IMR-90 (cell line): Measurements from ENCODE around the gene STX18. TPM values are rescaled to one million over a fixed set of nuclear protein-coding genes. Genes with fewer than 3 reads are reported as not detected.

Source experiments
- ATAC-seq: fragments of 200-7000 bp; cut with Tn5 transposase; 2 replicates; pipeline ENCODE4 v1.9.1; 2020; ENCODE audit warnings: low read depth, mild to moderate bottlenecking, moderate library complexity
- BruUV-seq: library from RNA; stranded (reverse); fragments of 400-500 nt; replicated peaks from 2 replicates; lab custom pipeline; 2021; lab: Mats Ljungman, UMichigan
- CTCF ChIA-PET: fragments of 300-600 bp; formaldehyde crosslinking; extraction: SDS; loops from one replicate; lab custom pipeline; 2021; ENCODE audit warnings: antibody characterized with exemption; lab: Yijun Ruan, JAX
- POLR2A ChIA-PET: fragments of 300-600 bp; sonication (Branson Sonifier 250); formaldehyde crosslinking; loops from one replicate; lab custom pipeline; 2022; ENCODE audit warnings: antibody characterized with exemption; ENCODE audit not compliant: unreplicated experiment; lab: Charles Lee
- DNase-seq: peaks from one replicate; pipeline ENCODE4 v3.0.0; 2013
- H2AFZ ChIP-seq: replicated peaks from 2 replicates; pipeline ENCODE3; 2013; ENCODE audit warnings: low read length, mild to moderate bottlenecking; ENCODE audit not compliant: poor library complexity
- H2AK5ac ChIP-seq: 2 replicates; pipeline ENCODE4 v1.6.1; 2013; ENCODE audit warnings: low read depth, low read length, inconsistent platforms
- H2AK9ac ChIP-seq: replicated peaks from 2 replicates; pipeline ENCODE3; 2013; ENCODE audit warnings: mild to moderate bottlenecking, low read depth, low read length, moderate library complexity; ENCODE audit not compliant: poor library complexity
- H2BK120ac ChIP-seq: 2 replicates; pipeline ENCODE4 v1.6.1; 2013; ENCODE audit warnings: low read depth, low read length, inconsistent platforms
- H2BK15ac ChIP-seq: 3 replicates; pipeline ENCODE4 v1.6.1; 2013; ENCODE audit warnings: low read depth, low read length, inconsistent platforms
- H2BK20ac ChIP-seq: 2 replicates; pipeline ENCODE4 v1.6.1; 2013; ENCODE audit warnings: low read depth, mild to moderate bottlenecking, inconsistent platforms, low read length, moderate library complexity
- H2BK5ac ChIP-seq: 2 replicates; pipeline ENCODE4 v1.6.1; 2013; ENCODE audit warnings: mild to moderate bottlenecking, low read depth, low read length, inconsistent platforms; ENCODE audit not compliant: poor library complexity, severe bottlenecking
- H3K14ac ChIP-seq: replicated peaks from 2 replicates; pipeline ENCODE4 v1.6.1; 2013; ENCODE audit warnings: low read depth, low read length, inconsistent platforms
- H3K18ac ChIP-seq: 2 replicates; pipeline ENCODE4 v1.6.1; 2013; ENCODE audit warnings: low read depth, low read length, control low read depth
- H3K23ac ChIP-seq: 2 replicates; pipeline ENCODE4 v1.6.1; 2013; ENCODE audit warnings: low read depth, low read length, inconsistent platforms
- H3K27ac ChIP-seq: 2 replicates; pipeline ENCODE4 v1.5.1; 2013; ENCODE audit warnings: mild to moderate bottlenecking, control low read depth, low read length; ENCODE audit not compliant: insufficient read depth
- H3K27me3 ChIP-seq: 2 replicates; pipeline ENCODE4 v1.6.1; 2013; ENCODE audit warnings: low read length; ENCODE audit not compliant: control insufficient read depth, insufficient read depth
- H3K36me3 ChIP-seq: 2 replicates; pipeline ENCODE4 v1.6.1; 2013; ENCODE audit warnings: low read length, mixed read lengths; ENCODE audit not compliant: control insufficient read depth, insufficient read depth
- H3K4ac ChIP-seq: 2 replicates; pipeline ENCODE4 v1.6.1; 2013; ENCODE audit warnings: low read depth, low read length, inconsistent platforms
- H3K4me1 ChIP-seq: 2 replicates; pipeline ENCODE4 v1.6.1; 2013; ENCODE audit warnings: low read length, mixed read lengths; ENCODE audit not compliant: control insufficient read depth, insufficient read depth
- H3K4me2 ChIP-seq: 2 replicates; pipeline ENCODE4 v1.6.1; 2013; ENCODE audit warnings: low read depth, mild to moderate bottlenecking, control low read depth, low read length, moderate library complexity
- H3K4me3 ChIP-seq: 2 replicates; pipeline ENCODE4 v1.5.1; 2013; ENCODE audit warnings: low read depth, mild to moderate bottlenecking, control low read depth, low read length, moderate library complexity; ENCODE audit not compliant: insufficient read depth
- H3K56ac ChIP-seq: 2 replicates; pipeline ENCODE4 v1.6.1; 2013; ENCODE audit warnings: low read length, inconsistent platforms; ENCODE audit not compliant: insufficient read depth; ENCODE audit errors: extremely low read depth
- H3K79me1 ChIP-seq, 2 experiments: 2 replicates each; pipeline ENCODE4 v1.6.1; 2013; ENCODE audit warnings: low read length in 2 of 2, inconsistent platforms in 1 of 2, low read depth in 1 of 2
- H3K9ac ChIP-seq: 2 replicates; pipeline ENCODE4 v1.6.1; 2013; ENCODE audit warnings: low read depth, low read length, control low read depth
- H3K9me1 ChIP-seq: 2 replicates; pipeline ENCODE4 v1.6.1; 2013; ENCODE audit warnings: low read length, inconsistent platforms; ENCODE audit not compliant: insufficient read depth
- H3K9me3 ChIP-seq: 2 replicates; pipeline ENCODE4 v1.6.1; 2013; ENCODE audit warnings: low read length; ENCODE audit not compliant: control insufficient read depth, insufficient read depth
- H4K20me1 ChIP-seq: 2 replicates; pipeline ENCODE4 v1.6.1; 2013; ENCODE audit warnings: low read length, inconsistent platforms; ENCODE audit not compliant: insufficient read depth
- H4K5ac ChIP-seq: 2 replicates; pipeline ENCODE4 v1.6.1; 2013; ENCODE audit warnings: mild to moderate bottlenecking, low read depth, low read length, control low read depth
- H4K8ac ChIP-seq, 2 experiments: 2 replicates each; pipeline ENCODE4 v1.6.1; 2013; ENCODE audit warnings: low read depth in 2 of 2, low read length in 2 of 2, control low read depth in 1 of 2, inconsistent platforms in 1 of 2
- H4K91ac ChIP-seq: 2 replicates; pipeline ENCODE4 v1.6.1; 2013; ENCODE audit warnings: low read depth, low read length, inconsistent platforms; ENCODE audit not compliant: insufficient read depth
- BHLHE40 ChIP-seq: fragments of 150-350 bp; IDR thresholded peaks from 2 replicates; pipeline ENCODE4 v1.6.1; 2016; ENCODE audit warnings: mild to moderate bottlenecking, low read depth, low read length
- CEBPB ChIP-seq: IDR thresholded peaks from 2 replicates; pipeline ENCODE4 v1.6.1; 2012; ENCODE audit warnings: low read depth, low read length, improper control_type of control experiment
- CHD1 ChIP-seq: IDR thresholded peaks from 2 replicates; pipeline ENCODE4 v1.6.1; 2012; ENCODE audit warnings: low read depth, low read length, improper control_type of control experiment
- FOS ChIP-seq: fragments of 150-350 bp; IDR thresholded peaks from 2 replicates; pipeline ENCODE4 v1.6.1; 2016; ENCODE audit warnings: low read depth, low read length
- MAFK ChIP-seq: IDR thresholded peaks from 2 replicates; pipeline ENCODE4 v1.6.1; 2012; ENCODE audit warnings: low read depth, low read length, improper control_type of control experiment
- MXI1 ChIP-seq: IDR thresholded peaks from 2 replicates; pipeline ENCODE4 v1.6.1; 2012; ENCODE audit warnings: low read depth, mild to moderate bottlenecking, low read length, moderate library complexity, borderline replicate concordance
- NFE2L2 ChIP-seq: fragments of 150-350 bp; IDR thresholded peaks from 2 replicates; pipeline ENCODE4 v1.6.1; 2016; ENCODE audit warnings: low read depth, mild to moderate bottlenecking, low read length
- RCOR1 ChIP-seq: IDR thresholded peaks from 2 replicates; pipeline ENCODE4 v1.6.1; 2012; ENCODE audit warnings: mild to moderate bottlenecking, low read length, improper control_type of control experiment; ENCODE audit not compliant: insufficient replicate concordance
- RFX5 ChIP-seq: IDR thresholded peaks from 2 replicates; pipeline ENCODE4 v1.8.0; 2012; ENCODE audit warnings: low read depth, mild to moderate bottlenecking, low read length, moderate library complexity
- SMC3 ChIP-seq: fragments of 150-350 bp; IDR thresholded peaks from 2 replicates; pipeline ENCODE4 v1.6.1; 2016; ENCODE audit warnings: low read depth, mild to moderate bottlenecking, antibody characterized with exemption, low read length, moderate library complexity
- WGBS, 2 experiments: methylation state at CpG; one replicate each; pipeline versions ENCODE4 v1.1.5 to v1.1.7; 2013; ENCODE audit warnings: missing lambda C conversion rate in 2 of 2; ENCODE audit not compliant: insufficient read length in 1 of 2; ENCODE audit errors: extremely low coverage in 2 of 2; 5-methylcytosine and 5-hydroxymethylcytosine counted together
- dilution Hi-C: fragments of 300-500 bp; cut with HindIII; formaldehyde crosslinking; loops from one replicate; pipeline ENCODE4 v1.14.3; 2018; ENCODE audit warnings: low sequenced_read_pairs; ENCODE audit not compliant: unreplicated experiment
- in situ Hi-C: fragments of 300-500 bp; cut with MboI; formaldehyde crosslinking; loops from 3 replicates; pipeline ENCODE4 v1.14.3; 2019; ENCODE audit warnings: low sequenced_read_pairs, inconsistent platforms, mixed read lengths
- intact Hi-C: fragments of 100-400 bp; cut with micrococcal nuclease; formaldehyde crosslinking; loops from 2 replicates; pipeline ENCODE4 v1.10.0; 2022
- polyA plus RNA-seq, 3 experiments: library from polyadenylated mRNA; depleted of rRNA; stranded (reverse); fragments of >200 nt; gene quantifications; 2 replicates each; pipeline ENCODE4 v1.2.3, GENCODE V29; 2012; ENCODE audit warnings: low replicate concordance in 1 of 3
- total RNA-seq: library from RNA; depleted of rRNA; stranded (reverse); fragments of >200 nt; gene quantifications from 2 replicates; pipeline ENCODE4 v1.2.3, GENCODE V29; 2012
- TF ChIP-seq, protein P1 (sequence below): fragments of 150-350 bp; IDR thresholded peaks from 2 replicates; pipeline ENCODE4 v1.6.1; 2017; ENCODE audit warnings: mild to moderate bottlenecking, antibody characterized with exemption, low read length, low read depth
- TF ChIP-seq, protein P2 (sequence below): conservative IDR thresholded peaks from 2 replicates; pipeline ENCODE4 v1.5.1; 2012; ENCODE audit warnings: mild to moderate bottlenecking, low read depth, low read length, improper control_type of control experiment

Gene STX18
- total and polyA plus RNA-seq, 2 of the 4 experiments (the other 2 are of a cell fraction): 20.1 to 23.4 TPM

DNA sequence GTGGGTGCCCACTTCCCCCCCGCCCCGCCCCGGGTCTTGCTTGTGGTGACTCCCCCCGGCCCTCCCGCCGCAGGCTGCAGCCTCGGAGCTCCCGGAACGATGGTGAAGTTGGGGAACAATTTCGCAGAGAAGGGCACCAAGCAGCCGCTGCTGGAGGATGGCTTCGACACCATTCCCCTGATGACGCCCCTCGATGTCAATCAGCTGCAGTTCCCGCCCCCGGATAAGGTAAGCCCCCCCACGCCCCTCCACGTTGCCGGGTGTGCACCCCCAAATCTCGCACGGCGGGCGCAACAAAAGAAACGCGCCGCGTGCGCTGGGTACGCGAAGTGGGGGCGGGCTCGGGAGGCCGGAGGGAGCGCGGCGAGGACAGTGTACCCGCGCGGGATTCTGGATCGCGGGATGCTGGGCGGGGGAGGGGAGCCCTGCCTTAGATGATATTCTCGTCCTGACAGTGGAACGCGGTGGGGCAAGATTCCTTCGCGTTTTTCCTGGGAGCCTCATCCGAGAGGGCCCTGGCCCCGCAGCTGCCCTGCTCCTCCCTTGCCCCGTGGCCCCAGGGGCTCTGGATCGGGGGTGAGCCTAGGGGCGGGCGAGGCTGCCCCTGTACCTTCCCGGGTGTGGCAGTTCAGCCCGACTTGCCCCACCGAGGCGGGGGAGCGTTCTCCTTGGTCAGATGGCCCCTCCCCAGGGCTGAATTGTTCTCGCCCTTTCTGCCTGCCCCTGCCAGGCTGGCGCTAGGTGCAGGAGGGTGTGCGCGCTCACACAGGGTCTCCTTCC lies 154.1 kb downstream of the STX18 start:
- H3K18ac ChIP-seq: no peak overlapping the region
- no peak overlapping the region for H4K8ac ChIP-seq
- H2AK9ac ChIP-seq: peak overlapping the region; percentile 6
- H3K4me1 ChIP-seq: peaks cover 4% of the 10 kb centered on the region; the same call in 1 of the 2 replicates
- H3K9ac ChIP-seq: no peak overlapping the region
- in situ Hi-C loops (no loop called here), intact Hi-C loops (no loop called here), dilution Hi-C loops (no loop called here)
- WGBS, 2 experiments: 19% methylated on average over 8 of the region's 62 CpGs; no CpG with 5 or more reads in 1 of the 2 experiments
- no peaks in the 10 kb centered on the region; the same call in 1 of the 2 replicates for H3K36me3 ChIP-seq
- no peaks in the 10 kb centered on the region for H3K79me1 ChIP-seq
- no peak overlapping the region for H4K5ac ChIP-seq
- ChIA-PET POLR2A (no interaction called here), CTCF (no interaction called here)
- DNase-seq: no peak
- peak overlapping the region; percentile 21 for H2AFZ ChIP-seq
- H3K56ac ChIP-seq: no peak overlapping the region
- no peak overlapping the region for H3K14ac ChIP-seq
- no peak overlapping the region for H2BK15ac ChIP-seq
- no peaks in the 10 kb centered on the region; the same call in 1 of the 2 replicates for H4K20me1 ChIP-seq
- H2BK120ac ChIP-seq: no peak overlapping the region
- H2BK20ac ChIP-seq: no peak overlapping the region
- no peaks in the 10 kb centered on the region for H3K9me3 ChIP-seq
- H2AK5ac ChIP-seq: no peak overlapping the region
- no peaks in the 10 kb centered on the region for H3K9me1 ChIP-seq
- H3K4me3 ChIP-seq: peak overlapping the region; percentile 59; the same call in 1 of the 2 replicates
- no peak overlapping the region for H3K4ac ChIP-seq
- H3K27me3 ChIP-seq: peaks cover 81% of the 10 kb centered on the region
- BruUV-seq: no TSS peak
- peak overlapping the region; percentile 85; the same call in 1 of the 2 replicates for H3K4me2 ChIP-seq
- TF ChIP-seq RFX5: no peak
- no peak for TF ChIP-seq MXI1
- no peak for TF ChIP-seq CHD1
- TF ChIP-seq SMC3: no peak
- no peak for TF ChIP-seq RCOR1
- TF ChIP-seq MAFK: no peak
- no peak for TF ChIP-seq NFE2L2
- TF ChIP-seq CEBPB: no peak
- TF ChIP-seq FOS: no peak
- TF ChIP-seq, protein P1, sequence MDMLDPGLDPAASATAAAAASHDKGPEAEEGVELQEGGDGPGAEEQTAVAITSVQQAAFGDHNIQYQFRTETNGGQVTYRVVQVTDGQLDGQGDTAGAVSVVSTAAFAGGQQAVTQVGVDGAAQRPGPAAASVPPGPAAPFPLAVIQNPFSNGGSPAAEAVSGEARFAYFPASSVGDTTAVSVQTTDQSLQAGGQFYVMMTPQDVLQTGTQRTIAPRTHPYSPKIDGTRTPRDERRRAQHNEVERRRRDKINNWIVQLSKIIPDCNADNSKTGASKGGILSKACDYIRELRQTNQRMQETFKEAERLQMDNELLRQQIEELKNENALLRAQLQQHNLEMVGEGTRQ: no peak
- TF ChIP-seq, protein P2, sequence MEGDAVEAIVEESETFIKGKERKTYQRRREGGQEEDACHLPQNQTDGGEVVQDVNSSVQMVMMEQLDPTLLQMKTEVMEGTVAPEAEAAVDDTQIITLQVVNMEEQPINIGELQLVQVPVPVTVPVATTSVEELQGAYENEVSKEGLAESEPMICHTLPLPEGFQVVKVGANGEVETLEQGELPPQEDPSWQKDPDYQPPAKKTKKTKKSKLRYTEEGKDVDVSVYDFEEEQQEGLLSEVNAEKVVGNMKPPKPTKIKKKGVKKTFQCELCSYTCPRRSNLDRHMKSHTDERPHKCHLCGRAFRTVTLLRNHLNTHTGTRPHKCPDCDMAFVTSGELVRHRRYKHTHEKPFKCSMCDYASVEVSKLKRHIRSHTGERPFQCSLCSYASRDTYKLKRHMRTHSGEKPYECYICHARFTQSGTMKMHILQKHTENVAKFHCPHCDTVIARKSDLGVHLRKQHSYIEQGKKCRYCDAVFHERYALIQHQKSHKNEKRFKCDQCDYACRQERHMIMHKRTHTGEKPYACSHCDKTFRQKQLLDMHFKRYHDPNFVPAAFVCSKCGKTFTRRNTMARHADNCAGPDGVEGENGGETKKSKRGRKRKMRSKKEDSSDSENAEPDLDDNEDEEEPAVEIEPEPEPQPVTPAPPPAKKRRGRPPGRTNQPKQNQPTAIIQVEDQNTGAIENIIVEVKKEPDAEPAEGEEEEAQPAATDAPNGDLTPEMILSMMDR: no peak
- TF ChIP-seq BHLHE40: no peak
- no peak overlapping the region for H3K23ac ChIP-seq
- peak; percentile 4; the same call in 1 of the 2 replicates for ATAC-seq
- H3K27ac ChIP-seq: no peak overlapping the region
- no peak overlapping the region for H4K91ac ChIP-seq
- no peak overlapping the region for H2BK5ac ChIP-seq
